HG02840 (cell line): ENCODE measurements around the gene SAMD14.

Experiments
- ATAC-seq: cut with Tn5 transposase; IDR thresholded peaks from one replicate; pipeline ENCODE4 v1.9.1; 2021; ENCODE audit warnings: mild to moderate bottlenecking, moderate library complexity, moderate number of reproducible peaks; ENCODE audit not compliant: unreplicated experiment, low FRiP score

The SAMD14 gene

GRCh38 chr17:50134206-50135110 lies 4.5 kb upstream of the SAMD14 start:
- ATAC-seq = no peak

- no peak for ATAC-seq
Observed at GRCh38 chr17:50133769-50134099, 3.8 kb upstream of the SAMD14 start.

GRCh38 chr17:50133028-50133768 lies 3.2 kb upstream of the SAMD14 start:
- no peak for ATAC-seq

GRCh38 chr17:50132104-50132794 lies 2.3 kb upstream of the SAMD14 start:
- no peak for ATAC-seq

GRCh38 chr17:50130559-50131305 lies 772 bp upstream of the SAMD14 start:
- no peak for ATAC-seq

GRCh38 chr17:50129353-50129727 lies 620 bp downstream of the SAMD14 start:
- ATAC-seq = no peak

GRCh38 chr17:50128441-50129352 lies 1.3 kb downstream of the SAMD14 start:
- no peak for ATAC-seq

- ATAC-seq = no peak
Observed at GRCh38 chr17:50127697-50128361, 2.1 kb downstream of the SAMD14 start.

- ATAC-seq = no peak
Observed at GRCh38 chr17:50125420-50125997, 4.5 kb downstream of the SAMD14 start.

GRCh38 chr17:50123649-50124349 lies 6.2 kb downstream of the SAMD14 start:
- ATAC-seq = no peak

- ATAC-seq = no peak
Observed at GRCh38 chr17:50122945-50123344, 7.0 kb downstream of the SAMD14 start.

- ATAC-seq = no peak
Observed at GRCh38 chr17:50120475-50121253, 9.3 kb downstream of the SAMD14 start.

GRCh38 chr17:50118828-50119218 lies 11.1 kb downstream of the SAMD14 start:
- ATAC-seq = no peak

- no peak for ATAC-seq
Observed at GRCh38 chr17:50118076-50118827, 11.7 kb downstream of the SAMD14 start.

GRCh38 chr17:50117202-50118051 lies 12.5 kb downstream of the SAMD14 start:
- no peak for ATAC-seq

- ATAC-seq = no peak
Observed at GRCh38 chr17:50115756-50116155, 14.2 kb downstream of the SAMD14 start.
